NCI-H460 (cell line): Measurements from ENCODE around the gene NAA20. TPM values are rescaled to one million over a fixed set of nuclear protein-coding genes. Genes with fewer than 3 reads are reported as not detected.
A peak's percentile ranks its signal among the peaks of the same experiment; 100 is the strongest.

Experiments used
- DNase-seq: peaks from one replicate; pipeline ENCODE4 v3.0.0-alpha.2; 2016; ENCODE audit warnings: low read depth; ENCODE audit errors: extremely low read depth
- polyA plus RNA-seq: library from polyadenylated mRNA; depleted of rRNA; stranded (reverse); fragments of >200 nt; gene quantifications from 2 replicates; pipeline ENCODE4 v1.2.3, GENCODE V29; 2014; cell fraction: nucleus; rRNA removed
- total RNA-seq: library from RNA; depleted of rRNA; stranded (reverse); fragments of >200 nt; shearing (Covaris generic); gene quantifications from 2 replicates; pipeline ENCODE4 v1.2.3, GENCODE V29; 2014; rRNA removed

Gene NAA20
- total RNA-seq, result 116 and 121 TPM in 2 replicates
- 92.6 and 101 TPM in 2 replicates for polyA plus RNA-seq

- peak; percentile 89 for DNase-seq
These were observed at the start of gene NAA20 for GRCh38 chr20:20017001-20017843. Gene NAA20, plus strand, starts transcription at chr20:20017362. Its CDS starts 35 bp downstream, at chr20:20017397.

- no peak for DNase-seq
These were observed 49.7 kb upstream of the NAA20 start for GRCh38 chr20:19967445-19967844.

- DNase-seq, result no peak
These were observed 49.1 kb upstream of the NAA20 start for GRCh38 chr20:19968028-19968427.

- no peak for DNase-seq
These were observed 48.6 kb upstream of the NAA20 start for GRCh38 chr20:19968466-19969073.

- no peak for DNase-seq
These were observed 48.1 kb upstream of the NAA20 start for GRCh38 chr20:19969106-19969505.

GRCh38 chr20:19969507-19970255, 47.5 kb upstream of the NAA20 start:
- no peak for DNase-seq

GRCh38 chr20:19970256-19970765, 46.9 kb upstream of the NAA20 start:
- no peak for DNase-seq

- no peak for DNase-seq
These were observed 46.0 kb upstream of the NAA20 start for GRCh38 chr20:19971116-19971515.

- DNase-seq, result no peak
These were observed 43.1 kb upstream of the NAA20 start for GRCh38 chr20:19973961-19974629.

GRCh38 chr20:19974630-19975435, 42.3 kb upstream of the NAA20 start:
- peak; percentile 60 for DNase-seq

- peak; percentile 17 for DNase-seq
These were observed 41.7 kb upstream of the NAA20 start for GRCh38 chr20:19975436-19975799.

- DNase-seq, result peak; percentile 25
These were observed 41.3 kb upstream of the NAA20 start for GRCh38 chr20:19975901-19976300.

- DNase-seq, result peak; percentile 68
These were observed 40.4 kb upstream of the NAA20 start for GRCh38 chr20:19976595-19977372.

- DNase-seq, result no peak
These were observed 39.8 kb upstream of the NAA20 start for GRCh38 chr20:19977373-19977770.

- no peak for DNase-seq
These were observed 38.5 kb upstream of the NAA20 start for GRCh38 chr20:19978511-19979210.

GRCh38 chr20:19981031-19981451, 36.1 kb upstream of the NAA20 start:
- no peak for DNase-seq

GRCh38 chr20:19986419-19986818, 30.7 kb upstream of the NAA20 start:
- no peak for DNase-seq

- DNase-seq, result no peak
These were observed 30.1 kb upstream of the NAA20 start for GRCh38 chr20:19987046-19987445.
